Caco-2 (cell line): ENCODE measurements around the gene MLXIP. TPM values are rescaled to one million over a fixed set of nuclear protein-coding genes. Genes with fewer than 3 reads are reported as not detected.
A peak's percentile ranks its signal among the peaks of the same experiment; 100 is the strongest.

ENCODE experiments used
- BruUV-seq: library from RNA; stranded (reverse); fragments of 400-500 nt; replicated peaks from 2 replicates; lab custom pipeline; 2021; lab: Mats Ljungman, UMichigan
- CTCF ChIA-PET: fragments of 300-600 bp; sonication (Branson Sonifier 250); formaldehyde crosslinking; loops from one replicate; lab custom pipeline; 2022; ENCODE audit warnings: antibody characterized with exemption; lab: Charles Lee
- POLR2A ChIA-PET: fragments of 300-600 bp; sonication (Branson Sonifier 250); formaldehyde crosslinking; loops from one replicate; lab custom pipeline; 2022; ENCODE audit warnings: antibody characterized with exemption; lab: Charles Lee
- DNase-seq, 2 experiments: peaks; one replicate each; pipeline versions ENCODE4 v3.0.0 to v3.0.0-alpha.2; 2020 to 2022
- H3K27me3 ChIP-seq: replicated peaks from 2 replicates; pipeline ENCODE4 v1.6.0; 2011; ENCODE audit warnings: low read length; ENCODE audit not compliant: control insufficient read depth, insufficient read depth
- H3K36me3 ChIP-seq: 2 replicates; pipeline ENCODE4 v1.5.1; 2011; ENCODE audit warnings: low read length; ENCODE audit not compliant: control insufficient read depth, insufficient read depth
- H3K4me1 ChIP-seq: fragments of 250-450 bp; sonication (Bioruptor Pico); 2 replicates; pipeline ENCODE4 v1.5.1; 2020; ENCODE audit warnings: mild to moderate bottlenecking
- H3K4me3 ChIP-seq: 2 replicates; pipeline ENCODE4 v1.5.1; 2011; ENCODE audit warnings: low read depth, mild to moderate bottlenecking, control low read depth, low read length
- H3K9me3 ChIP-seq: fragments of 250-450 bp; sonication (Bioruptor Pico); 2 replicates; pipeline ENCODE4 v1.5.1; 2020; ENCODE audit warnings: mild to moderate bottlenecking, moderate library complexity
- H3K27ac Mint-ChIP-seq: one replicate; pipeline ENCODE4 v1.8.0; 2022; ENCODE audit warnings: mixed read lengths; ENCODE audit not compliant: unreplicated experiment
- H3K27me3 Mint-ChIP-seq: one replicate; pipeline ENCODE4 v1.8.0; 2022; ENCODE audit warnings: mixed read lengths; ENCODE audit not compliant: insufficient read depth, unreplicated experiment
- H3K36me3 Mint-ChIP-seq: one replicate; pipeline ENCODE4 v1.8.0; 2022; ENCODE audit warnings: mild to moderate bottlenecking, mixed read lengths; ENCODE audit not compliant: insufficient read depth, unreplicated experiment
- H3K4me1 Mint-ChIP-seq: one replicate; pipeline ENCODE4 v1.8.0; 2022; ENCODE audit warnings: low read depth, mixed read lengths; ENCODE audit not compliant: unreplicated experiment
- H3K4me3 Mint-ChIP-seq: one replicate; pipeline ENCODE4 v1.8.0; 2022; ENCODE audit warnings: mild to moderate bottlenecking, moderate library complexity, mixed read lengths; ENCODE audit not compliant: unreplicated experiment
- H3K9me3 Mint-ChIP-seq: one replicate; pipeline ENCODE4 v1.8.0; 2022; ENCODE audit warnings: mixed read lengths; ENCODE audit not compliant: unreplicated experiment
- intact Hi-C: fragments of 100-400 bp; cut with micrococcal nuclease; formaldehyde crosslinking; loops from one replicate; pipeline ENCODE4 v1.10.0; 2022; ENCODE audit not compliant: unreplicated experiment
- total RNA-seq: library from RNA; stranded (reverse); gene quantifications from 2 replicates; pipeline ENCODE4 v1.2.3, GENCODE V29; 2022
- TF ChIP-seq, protein P1 (sequence below), 2 experiments: fragments of 200-600 bp in 1 of 2; IDR thresholded peaks; 1 replicate in 1 of 2; 2 replicates in 1 of 2; pipeline versions ENCODE4 v1.5.1 to v1.8.0; 2011 to 2022; ENCODE audit warnings: antibody characterized with exemption in 1 of 2, control low read depth in 1 of 2, inconsistent platforms in 1 of 2, low read depth in 1 of 2, low read length in 1 of 2, mild to moderate bottlenecking in 1 of 2, moderate library complexity in 1 of 2; ENCODE audit not compliant: insufficient read depth in 1 of 2, severe bottlenecking in 1 of 2, unreplicated experiment in 1 of 2

MLXIP gene
- total RNA-seq, 1 experiment from 2014 or later: 54.5 TPM

DNA sequence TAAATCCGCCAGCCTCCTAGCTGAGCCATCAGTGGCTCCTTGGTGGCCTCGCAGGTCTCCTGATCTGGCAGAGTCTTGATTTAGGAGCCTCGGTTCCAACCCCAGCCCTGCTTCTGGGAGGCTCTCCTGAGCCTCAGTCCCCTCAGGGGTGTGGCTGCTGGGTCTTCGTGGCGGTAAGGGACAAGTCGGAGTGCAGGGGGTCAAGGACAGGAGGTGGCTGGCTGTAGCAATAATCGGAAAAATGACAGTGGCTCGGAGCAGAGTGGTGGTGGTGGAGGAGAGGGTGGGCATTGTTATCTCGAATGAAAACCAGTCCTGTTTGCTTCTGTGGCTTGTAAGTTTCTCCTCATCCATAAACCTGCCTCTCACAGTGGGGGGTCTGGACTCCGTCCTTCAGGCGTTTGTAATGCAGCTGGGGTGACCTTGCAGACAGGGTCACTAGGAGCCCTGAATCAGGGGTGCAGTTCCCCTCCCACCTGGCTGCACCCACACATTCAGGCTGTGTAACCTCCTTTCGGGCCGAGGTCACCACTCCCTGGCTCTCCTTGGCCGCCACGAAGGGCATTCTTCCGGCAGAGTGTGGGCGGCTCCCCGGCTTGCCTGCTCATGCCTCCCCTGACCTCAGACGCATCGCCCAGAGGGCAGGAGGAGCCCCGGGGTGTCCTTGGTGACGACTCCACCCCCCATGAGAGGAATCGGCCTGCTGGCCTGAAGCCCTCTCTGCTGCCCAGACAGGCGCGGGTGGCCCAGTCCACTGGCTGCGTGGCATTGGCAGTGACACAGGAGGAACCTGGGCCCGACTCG is 48.7 kb upstream of the MLXIP start:
- no peaks in the 10 kb centered on the region for H3K9me3 ChIP-seq
- ChIA-PET CTCF (interaction anchor here (0.6 kb wide), 1 partner anchor 219 kb away, joined by 5 read pairs; no protein-coding TSS in a partner anchor), POLR2A (no interaction called here)
- TF ChIP-seq, protein P1, sequence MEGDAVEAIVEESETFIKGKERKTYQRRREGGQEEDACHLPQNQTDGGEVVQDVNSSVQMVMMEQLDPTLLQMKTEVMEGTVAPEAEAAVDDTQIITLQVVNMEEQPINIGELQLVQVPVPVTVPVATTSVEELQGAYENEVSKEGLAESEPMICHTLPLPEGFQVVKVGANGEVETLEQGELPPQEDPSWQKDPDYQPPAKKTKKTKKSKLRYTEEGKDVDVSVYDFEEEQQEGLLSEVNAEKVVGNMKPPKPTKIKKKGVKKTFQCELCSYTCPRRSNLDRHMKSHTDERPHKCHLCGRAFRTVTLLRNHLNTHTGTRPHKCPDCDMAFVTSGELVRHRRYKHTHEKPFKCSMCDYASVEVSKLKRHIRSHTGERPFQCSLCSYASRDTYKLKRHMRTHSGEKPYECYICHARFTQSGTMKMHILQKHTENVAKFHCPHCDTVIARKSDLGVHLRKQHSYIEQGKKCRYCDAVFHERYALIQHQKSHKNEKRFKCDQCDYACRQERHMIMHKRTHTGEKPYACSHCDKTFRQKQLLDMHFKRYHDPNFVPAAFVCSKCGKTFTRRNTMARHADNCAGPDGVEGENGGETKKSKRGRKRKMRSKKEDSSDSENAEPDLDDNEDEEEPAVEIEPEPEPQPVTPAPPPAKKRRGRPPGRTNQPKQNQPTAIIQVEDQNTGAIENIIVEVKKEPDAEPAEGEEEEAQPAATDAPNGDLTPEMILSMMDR (IDR thresholded peaks at IDR 0.05; ENCODE audit: insufficient read depth in 1 of 2, low read depth in 1 of 2, low read length in 1 of 2, severe bottlenecking in 1 of 2, unreplicated experiment in 1 of 2): no peak
- H3K9me3 Mint-ChIP-seq: no peaks in the 10 kb centered on the region
- H3K36me3 Mint-ChIP-seq: peaks cover 2% of the 10 kb centered on the region
- H3K4me1 ChIP-seq: no peaks in the 10 kb centered on the region
- no peaks in the 10 kb centered on the region for H3K27me3 ChIP-seq
- peaks cover 2% of the 10 kb centered on the region for H3K4me1 Mint-ChIP-seq
- no peak overlapping the region for H3K4me3 Mint-ChIP-seq
- no peaks in the 10 kb centered on the region for H3K27me3 Mint-ChIP-seq
- no peak overlapping the region for H3K27ac Mint-ChIP-seq
- no TSS peak for BruUV-seq
- intact Hi-C loops: no loop called here
- H3K4me3 ChIP-seq: no peak overlapping the region
- no peak for DNase-seq
- no peaks in the 10 kb centered on the region for H3K36me3 ChIP-seq

DNA sequence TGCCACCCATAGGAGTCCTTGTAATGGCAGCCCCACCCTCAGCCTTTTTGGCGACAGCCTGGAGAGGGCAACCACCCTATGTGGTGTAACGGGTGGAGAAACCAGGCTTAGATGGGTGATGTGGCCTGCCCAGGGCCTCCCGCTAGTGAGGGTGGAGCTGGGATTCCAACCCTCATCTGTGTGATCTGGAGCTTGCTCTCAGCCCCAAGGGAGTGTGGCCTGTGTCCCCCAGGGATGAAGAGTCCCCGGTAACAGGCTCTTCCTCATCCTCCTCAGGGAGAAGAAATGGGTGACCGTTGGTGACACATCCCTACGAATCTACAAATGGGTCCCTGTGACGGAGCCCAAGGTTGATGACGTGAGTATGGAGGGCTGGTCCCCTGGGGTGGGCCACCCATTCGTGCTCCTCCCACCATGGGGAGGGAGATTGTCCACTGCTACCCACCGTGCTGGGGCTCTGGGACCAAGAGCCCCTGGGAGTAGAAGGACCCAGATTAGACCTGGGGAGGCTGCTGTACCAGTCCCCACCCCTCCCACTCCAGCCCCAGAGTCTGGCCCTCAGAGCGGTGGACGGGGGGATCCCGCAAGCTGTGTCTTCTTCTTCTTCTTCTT is 48.0 kb upstream of the MLXIP start:
- intact Hi-C loops: no loop called here
- no peak for DNase-seq
- TF ChIP-seq, protein P1 (IDR thresholded peaks at IDR 0.05; ENCODE audit: insufficient read depth in 1 of 2, low read depth in 1 of 2, low read length in 1 of 2, severe bottlenecking in 1 of 2, unreplicated experiment in 1 of 2): no peak
- Histone ChIP-seq H3K4me3 (no peak overlapping the region), H3K4me1 (no peaks in the 10 kb centered on the region), H3K9me3 (no peaks in the 10 kb centered on the region), H3K27me3 (no peaks in the 10 kb centered on the region), H3K36me3 (no peaks in the 10 kb centered on the region)
- no peak overlapping the region for H3K27ac Mint-ChIP-seq
- no peaks in the 10 kb centered on the region for H3K27me3 Mint-ChIP-seq
- H3K9me3 Mint-ChIP-seq: no peaks in the 10 kb centered on the region
- no peak overlapping the region for H3K4me3 Mint-ChIP-seq
- peaks cover 4% of the 10 kb centered on the region for H3K4me1 Mint-ChIP-seq
- ChIA-PET CTCF (no interaction called here), POLR2A (no interaction called here)
- no TSS peak for BruUV-seq
- peaks cover 8% of the 10 kb centered on the region for H3K36me3 Mint-ChIP-seq

DNA sequence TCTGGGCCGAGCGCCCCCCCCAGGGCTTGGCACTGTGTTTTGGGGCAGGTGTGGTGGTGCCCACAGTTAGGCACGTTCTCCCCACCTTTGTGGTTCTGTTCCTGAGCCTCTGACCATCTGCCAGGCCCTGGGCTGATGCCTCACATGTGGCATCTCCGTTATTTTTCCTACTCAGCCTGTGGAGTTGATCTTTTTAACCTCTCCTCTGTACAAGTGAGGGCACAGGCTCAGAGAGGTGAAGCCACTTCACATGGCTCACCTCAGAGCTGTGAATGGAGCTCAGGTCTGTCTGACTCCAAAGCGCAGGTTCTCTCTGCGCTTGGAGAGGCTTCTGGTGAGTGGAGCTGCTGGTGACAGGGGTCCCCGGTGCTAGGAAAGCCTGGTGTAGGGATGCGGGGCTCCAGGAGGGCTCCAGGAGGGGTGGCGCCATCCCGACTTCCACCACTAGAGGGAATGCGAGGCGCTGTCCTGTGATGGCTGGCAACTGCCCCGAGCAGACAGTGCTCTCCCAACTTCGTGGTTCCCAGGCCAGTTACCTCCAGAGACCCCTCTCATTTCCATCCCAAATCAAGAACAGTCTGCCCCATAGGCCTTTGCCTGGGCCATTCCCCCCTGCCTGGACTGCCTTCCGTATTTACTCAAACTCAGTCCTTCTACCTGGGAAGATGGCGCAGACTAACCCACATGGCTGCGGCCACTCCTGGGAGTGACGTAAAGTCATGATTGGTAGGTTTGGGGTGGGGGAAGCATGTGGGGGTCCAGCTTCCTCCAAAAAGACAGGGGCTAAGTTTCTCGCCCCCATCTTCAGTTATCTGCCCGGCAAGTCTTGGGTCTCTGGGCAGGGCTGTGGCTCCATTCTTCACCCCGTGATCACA is 47.0 kb upstream of the MLXIP start:
- BruUV-seq: no TSS peak
- no peaks in the 10 kb centered on the region for H3K9me3 ChIP-seq
- no peak overlapping the region for H3K4me3 ChIP-seq
- Mint-ChIP-seq H3K27ac (no peak overlapping the region), H3K4me3 (no peak overlapping the region), H3K27me3 (no peaks in the 10 kb centered on the region), H3K4me1 (peaks cover 4% of the 10 kb centered on the region), H3K9me3 (no peaks in the 10 kb centered on the region), H3K36me3 (peaks cover 15% of the 10 kb centered on the region)
- DNase-seq: peak in 1 of 2 experiments; percentile 71
- intact Hi-C loops: no loop called here
- H3K27me3 ChIP-seq: no peaks in the 10 kb centered on the region
- ChIA-PET POLR2A (no interaction called here), CTCF (interaction anchor here (0.6 kb wide), 1 partner anchor 431 kb away, joined by 3 read pairs; no protein-coding TSS in a partner anchor)
- TF ChIP-seq, protein P1 (IDR thresholded peaks at IDR 0.05; ENCODE audit: insufficient read depth in 1 of 2, low read depth in 1 of 2, low read length in 1 of 2, severe bottlenecking in 1 of 2, unreplicated experiment in 1 of 2): peak; percentile 74 to 81
- no peaks in the 10 kb centered on the region for H3K4me1 ChIP-seq
- H3K36me3 ChIP-seq: no peaks in the 10 kb centered on the region
